Sigmoid colon (tissue), 4 donors: ENCODE measurements around the gene RARG.

Source experiments
- CTCF ChIP-seq, 4 experiments: fragments of 450-650 bp in 3 of 4; fragments of 200-600 bp in 1 of 4; IDR thresholded peaks; one replicate each; pipeline ENCODE4 v1.5.1; 2016 to 2019; ENCODE audit warnings: antibody characterized with exemption in 4 of 4, mild to moderate bottlenecking in 3 of 4, moderate library complexity in 2 of 4
- EP300 ChIP-seq, 4 donors: sonication (generic); formaldehyde crosslinking; IDR thresholded peaks; one replicate each; pipeline ENCODE4 v1.6.1; 2017; ENCODE audit warnings: antibody characterized with exemption in 4 of 4
- POLR2A ChIP-seq, 2 donors: fragments of 450-650 bp; IDR thresholded peaks; one replicate each; pipeline ENCODE4 v1.6.1; 2016; ENCODE audit warnings: antibody characterized with exemption in 2 of 2, mild to moderate bottlenecking in 2 of 2, moderate library complexity in 2 of 2

- TF ChIP-seq CTCF (IDR thresholded peaks at IDR 0.05) (no peak), POLR2A (IDR thresholded peaks at IDR 0.05) (no peak), EP300 (IDR thresholded peaks at IDR 0.05) (no peak)
Observed at GRCh38 chr12:53217931-53218307, 14.1 kb downstream of the RARG start.
